ENCODE data around the gene FOXR1.

GRCh38 chr11:119011476-119012053, 40.0 kb downstream of the FOXR1 start:
- TF ChIP-seq CTCF (IDR thresholded peaks at IDR 0.05; ENCODE audit: low read depth, low read length, poor library complexity, severe bottlenecking) (no peak), EZH2phosphoT487 (IDR thresholded peaks at IDR 0.05; ENCODE audit: borderline replicate concordance, low read length) (no peak)
